NCI-H2029 (cell line): ENCODE results near the gene ADCK1.
"Not testable (repeated sequence)": the region's sequence is repeated elsewhere in the genome, so short reads cannot be mapped to it uniquely, and the experiment has no call there.

Experiments
- DNase-seq: peaks from one replicate; lab custom pipeline; 2025; lab: John Stamatoyannopoulos, UW

ADCK1 gene

DNA sequence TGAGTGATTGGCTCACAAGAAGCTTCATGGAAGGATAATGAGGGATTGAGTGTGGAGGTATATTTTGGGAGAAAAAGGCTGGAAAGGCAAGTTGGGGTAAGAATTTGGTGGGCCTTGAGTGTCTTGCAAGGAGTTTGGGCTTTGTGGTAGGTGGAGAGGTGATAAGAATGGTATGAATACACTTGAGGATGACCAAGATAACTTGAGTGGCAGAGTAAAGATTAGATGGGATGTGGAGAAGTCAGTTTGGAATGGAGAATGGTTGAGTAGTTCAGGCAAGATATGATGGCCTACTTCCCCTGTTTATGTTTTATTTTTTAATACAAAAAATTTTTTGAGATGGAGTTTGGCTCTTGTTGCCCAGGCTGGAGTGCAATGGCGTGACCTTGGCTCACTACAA is 9.1 kb downstream of the ADCK1 start:
- no peak for DNase-seq

DNA sequence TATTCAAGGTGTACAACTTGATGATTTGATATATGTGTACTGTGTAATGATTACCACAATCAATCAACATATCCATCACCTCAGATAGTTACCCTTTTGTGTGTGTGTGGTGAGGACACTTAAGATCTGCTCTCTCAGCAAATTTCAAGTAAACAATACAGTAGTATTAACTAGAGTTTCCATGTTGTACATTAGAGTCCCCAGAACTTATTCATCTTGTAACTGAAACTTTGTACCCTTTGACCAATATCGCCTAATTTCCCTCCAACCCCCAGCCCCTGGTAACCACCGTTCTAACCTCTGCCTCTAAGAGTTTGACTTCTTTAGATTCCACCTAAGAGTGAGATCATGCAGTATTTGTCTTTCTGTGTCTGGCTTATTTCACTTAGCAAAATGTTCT is 12.1 kb downstream of the ADCK1 start:
- DNase-seq: no peak

DNA sequence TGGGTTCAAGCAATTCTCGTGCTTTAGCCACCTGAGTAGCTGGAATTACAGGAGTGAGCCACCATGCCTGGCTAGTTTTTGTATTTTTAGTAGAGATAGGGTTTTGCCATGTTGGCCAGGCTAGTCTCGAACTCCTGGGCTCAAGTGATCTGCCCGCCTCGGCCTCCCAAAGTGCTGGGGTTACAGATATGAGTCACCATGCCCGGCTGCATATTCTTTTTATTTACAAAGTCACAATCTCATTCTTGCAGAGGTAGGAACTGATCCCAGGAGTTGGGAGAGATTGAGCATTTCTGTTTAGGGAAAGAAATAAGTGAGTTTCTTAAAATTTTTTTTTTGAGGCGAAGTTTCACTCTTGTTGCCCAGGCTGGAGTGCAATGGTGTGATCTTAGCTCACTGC is 12.8 kb downstream of the ADCK1 start:
- not testable (repeated sequence) for DNase-seq

DNA sequence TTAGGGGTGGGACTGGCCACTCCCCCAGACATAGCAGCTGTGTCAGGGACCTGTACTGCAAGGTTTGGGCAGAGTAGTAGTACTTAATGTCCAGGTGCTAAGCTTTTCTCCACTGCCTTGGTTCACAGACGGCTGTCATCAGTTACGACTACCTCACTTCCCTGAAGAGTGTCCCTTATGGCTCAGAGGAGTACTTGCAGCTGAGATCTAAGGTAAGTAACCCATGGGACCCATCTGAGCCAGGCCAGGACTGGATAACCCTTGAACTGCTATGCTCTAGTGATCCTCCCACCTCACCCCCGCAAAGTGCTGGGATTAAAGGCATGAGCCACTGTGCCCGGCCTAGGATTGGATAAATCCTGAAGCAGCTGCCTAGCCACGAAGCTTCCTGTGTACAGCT is 22.4 kb downstream of the ADCK1 start:
- DNase-seq: no peak

DNA sequence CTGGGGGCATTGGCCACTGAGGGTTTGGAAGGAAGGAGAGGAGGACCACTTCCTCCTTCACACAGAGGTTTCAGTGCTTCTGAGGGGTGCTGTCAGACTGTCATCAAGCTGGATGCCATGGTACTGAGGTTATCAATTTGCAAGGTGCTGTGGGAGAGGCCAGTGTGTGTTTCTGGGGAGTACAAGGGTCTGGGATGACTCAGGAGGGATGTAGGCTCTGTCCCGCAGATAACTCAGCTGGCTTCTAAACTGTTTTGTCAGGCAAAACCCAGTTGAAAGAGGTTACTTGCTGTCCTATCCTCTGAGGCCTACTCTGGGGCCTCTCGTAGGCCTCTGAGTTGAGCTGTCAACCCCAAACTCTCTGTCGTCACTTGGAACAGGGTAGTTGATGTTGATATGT is 22.8 kb downstream of the ADCK1 start:
- DNase-seq: no peak

DNA sequence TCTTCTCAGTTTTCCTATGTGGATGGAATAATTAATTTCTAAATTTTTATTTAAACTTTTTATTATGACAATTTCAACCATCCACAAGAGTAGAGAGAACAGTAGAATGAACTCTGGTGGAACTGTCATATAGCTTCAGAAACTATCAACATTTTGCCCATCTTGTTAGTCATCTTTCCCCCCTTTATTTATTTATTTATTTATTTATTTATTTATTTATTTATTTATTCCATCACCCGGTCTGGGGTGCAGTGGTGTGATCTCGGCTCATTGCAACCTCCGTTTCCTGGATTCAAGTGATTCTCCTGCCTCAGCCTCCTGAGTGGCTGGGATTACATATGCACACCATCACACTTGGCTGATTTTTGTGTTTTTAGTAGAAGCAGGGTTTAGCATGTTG is 23.5 kb downstream of the ADCK1 start:
- DNase-seq: no peak

DNA sequence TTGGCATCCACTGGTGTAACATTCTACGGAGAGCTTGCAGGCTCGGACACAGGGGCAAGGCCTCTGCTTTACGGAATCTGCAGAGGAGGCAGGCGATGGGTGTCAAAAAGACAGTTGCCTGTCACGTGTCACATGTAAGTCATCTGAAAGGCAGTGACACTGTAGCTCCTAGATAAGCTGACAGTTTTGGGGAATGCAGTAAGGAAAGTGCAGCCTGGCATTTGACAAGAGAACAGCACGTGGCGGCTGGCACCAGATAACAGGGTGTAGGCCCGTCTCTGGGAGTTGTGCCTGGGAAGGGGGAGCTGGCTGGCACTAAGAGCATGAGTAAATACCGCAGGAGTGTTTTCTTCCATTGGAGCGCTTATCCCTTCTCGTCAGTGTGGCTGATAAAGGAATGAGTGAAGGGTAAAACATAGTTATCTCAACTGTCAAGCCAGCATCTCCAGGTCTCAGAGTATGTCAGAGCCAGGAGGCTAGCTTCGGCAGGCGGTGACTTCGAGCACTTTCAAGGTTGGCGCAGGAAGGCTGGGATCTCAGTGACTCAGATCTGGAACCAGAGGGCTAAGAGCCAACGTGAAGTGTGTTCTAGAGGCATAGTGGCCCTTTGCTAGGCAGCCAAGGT is 26.1 kb downstream of the ADCK1 start:
- no peak for DNase-seq

DNA sequence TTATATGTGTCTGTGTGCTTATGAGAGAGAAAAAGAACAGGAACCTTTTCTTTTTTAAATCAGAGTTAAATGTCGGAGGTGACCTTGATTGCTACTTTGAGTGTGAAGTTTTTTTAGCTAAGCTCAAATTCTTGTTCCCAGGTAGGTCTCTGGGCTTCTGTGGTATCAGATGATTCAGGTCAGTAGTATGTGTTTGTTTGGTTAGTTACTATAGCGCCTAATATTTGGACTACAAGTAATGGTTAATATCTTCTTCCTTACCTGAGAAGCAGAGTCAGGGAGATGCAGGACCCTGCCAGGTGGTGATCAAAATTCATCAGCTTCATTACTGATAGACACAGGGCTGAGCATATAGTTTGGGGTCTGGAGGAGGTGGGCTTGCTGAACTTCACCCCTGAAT is 30.8 kb downstream of the ADCK1 start:
- no peak for DNase-seq

DNA sequence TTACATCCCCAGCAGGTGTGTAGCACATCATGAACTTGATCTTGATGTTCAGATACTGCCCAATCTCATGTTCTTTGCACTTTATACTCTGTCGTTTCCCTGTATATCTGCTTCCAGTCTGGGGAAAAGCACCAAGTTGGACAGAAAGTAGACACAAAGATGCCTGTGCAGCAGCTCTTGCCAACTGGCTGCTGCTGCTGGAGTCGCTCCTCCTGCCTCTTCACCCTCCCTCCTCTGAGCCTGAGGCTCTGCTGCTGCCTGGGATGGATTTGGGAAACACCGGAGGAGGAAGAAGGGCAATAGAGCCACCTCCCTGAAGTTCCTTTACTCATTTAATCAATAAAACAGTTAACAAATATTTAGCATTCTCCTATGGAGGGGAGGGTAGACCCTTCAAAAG is 32.4 kb downstream of the ADCK1 start:
- no peak for DNase-seq

DNA sequence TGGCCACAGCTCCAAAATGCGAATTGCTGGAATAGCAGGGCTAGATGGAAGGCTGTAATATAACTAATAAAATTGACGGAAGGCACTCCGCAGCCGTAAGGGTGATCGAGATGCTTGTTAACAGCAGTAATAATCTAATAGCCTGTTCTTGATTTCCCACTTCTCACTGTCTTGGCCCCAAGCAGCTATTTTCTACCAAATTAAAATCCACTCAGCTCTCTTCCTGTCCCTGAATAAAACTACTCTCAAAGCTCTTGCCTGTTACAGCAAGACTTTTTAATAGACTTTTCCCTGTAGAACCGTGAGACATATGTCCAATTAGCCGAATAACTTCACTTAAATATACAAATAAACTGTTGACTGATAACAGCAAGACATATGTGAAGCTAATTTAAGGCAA is 38.0 kb downstream of the ADCK1 start:
- no peak for DNase-seq

DNA sequence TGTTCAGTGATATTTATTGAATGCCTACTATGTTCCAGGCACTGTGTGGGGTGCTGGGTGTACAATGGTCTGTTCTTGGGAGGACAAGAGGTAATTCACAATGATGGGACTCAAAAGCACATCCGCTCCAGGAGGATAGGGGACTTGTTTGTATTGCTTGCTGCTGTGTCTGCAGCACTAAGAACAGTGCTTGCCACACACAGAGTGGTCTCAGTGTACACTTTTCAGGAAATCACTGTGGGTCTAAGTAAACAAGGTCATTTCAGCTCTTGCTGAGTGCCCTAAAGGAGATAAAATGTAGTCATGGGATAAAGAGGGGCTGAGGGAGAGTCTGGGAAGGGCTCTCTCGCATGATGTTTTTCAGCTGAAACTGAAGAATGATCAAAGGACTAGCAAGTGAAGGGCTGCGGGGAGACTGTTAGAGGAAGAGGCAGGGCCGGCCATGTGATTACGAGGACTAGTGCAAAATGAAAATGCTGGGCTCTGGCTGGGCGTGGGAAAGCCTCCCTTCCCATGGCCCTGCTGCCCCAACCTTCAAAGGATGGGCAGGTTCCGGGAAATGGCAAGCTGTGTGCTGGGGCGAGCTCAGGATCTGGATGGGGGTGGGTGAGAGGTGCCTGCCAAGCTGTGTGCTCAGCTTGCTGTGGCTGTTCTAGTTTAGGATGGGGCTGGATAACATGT is 39.1 kb downstream of the ADCK1 start:
- no peak for DNase-seq

DNA sequence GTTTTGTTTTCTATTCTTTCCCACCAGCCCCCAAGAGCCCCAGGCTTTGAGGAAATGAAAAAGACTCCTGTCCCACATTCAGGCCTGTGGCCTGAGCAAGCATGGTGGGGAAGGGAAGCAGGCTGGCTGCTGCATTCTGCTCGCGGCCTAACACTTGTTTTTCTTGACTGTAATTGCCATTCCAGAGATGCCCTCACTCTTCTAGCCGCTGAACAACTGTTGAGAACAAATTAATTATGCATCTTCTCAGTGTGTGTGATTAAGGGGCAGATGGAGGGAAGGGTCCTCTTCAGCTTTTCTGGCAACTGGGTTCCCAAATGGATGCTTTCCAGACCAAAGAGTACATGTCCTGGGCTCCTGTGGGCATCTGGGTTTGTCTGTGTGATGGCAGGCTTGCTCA is 43.3 kb downstream of the ADCK1 start:
- no peak for DNase-seq

DNA sequence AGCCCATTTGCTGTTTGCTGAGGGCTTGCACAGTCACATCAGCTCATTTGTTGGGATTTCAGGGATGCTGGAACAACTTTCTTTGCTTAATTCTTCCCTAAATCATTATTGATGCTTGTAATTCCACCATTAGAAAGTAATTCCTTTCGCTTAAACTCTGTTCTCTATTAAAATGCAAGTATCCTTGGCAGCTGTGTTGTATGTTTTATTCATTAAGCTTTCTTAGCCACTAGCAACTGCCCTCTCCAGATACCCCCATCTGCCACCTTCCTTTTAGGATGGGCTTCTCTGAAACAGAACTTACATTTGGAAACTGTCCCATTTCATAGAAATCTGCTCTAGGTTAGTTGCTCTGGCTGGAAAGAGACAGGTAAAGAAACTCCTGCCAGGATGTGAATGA is 43.7 kb downstream of the ADCK1 start:
- DNase-seq: no peak

DNA sequence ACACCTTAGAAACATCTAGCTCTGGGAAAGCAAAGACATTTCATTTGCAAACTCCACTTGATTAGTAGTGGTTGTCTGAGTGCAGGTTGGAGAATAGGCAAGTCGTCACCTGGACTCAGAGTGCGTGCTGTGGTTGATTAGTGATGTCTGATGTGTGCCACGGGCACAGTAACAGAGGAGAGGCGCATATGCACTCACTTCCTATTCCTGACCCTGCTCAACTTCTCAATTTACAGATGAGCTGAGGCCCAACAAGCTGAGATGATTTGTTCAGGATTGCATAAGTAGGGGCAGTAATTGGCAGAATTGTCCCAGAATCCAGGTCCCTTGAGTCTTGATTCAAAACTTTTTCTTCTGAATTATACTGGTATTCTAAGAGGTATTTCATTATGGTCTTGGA is 44.9 kb downstream of the ADCK1 start:
- no peak for DNase-seq

DNA sequence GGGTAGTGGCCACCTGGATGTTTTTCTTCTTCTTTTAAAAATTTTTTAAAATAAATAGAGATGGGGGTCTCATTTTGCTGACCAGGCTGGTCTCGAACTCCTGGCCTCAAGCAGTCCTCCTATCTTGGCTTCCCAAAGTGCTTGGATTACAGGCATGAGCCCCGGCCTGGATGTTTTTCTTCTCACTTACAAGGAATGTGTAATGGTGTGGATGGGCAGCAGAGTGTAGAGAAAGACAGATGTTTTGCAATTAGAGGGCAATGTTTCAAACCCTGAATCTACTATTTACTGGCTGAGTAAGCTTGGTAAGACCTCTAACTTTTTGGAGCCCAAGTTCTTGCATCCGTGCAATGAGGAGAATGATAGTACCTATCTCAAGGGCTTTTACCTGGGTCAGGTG is 48.1 kb downstream of the ADCK1 start:
- DNase-seq: no peak

DNA sequence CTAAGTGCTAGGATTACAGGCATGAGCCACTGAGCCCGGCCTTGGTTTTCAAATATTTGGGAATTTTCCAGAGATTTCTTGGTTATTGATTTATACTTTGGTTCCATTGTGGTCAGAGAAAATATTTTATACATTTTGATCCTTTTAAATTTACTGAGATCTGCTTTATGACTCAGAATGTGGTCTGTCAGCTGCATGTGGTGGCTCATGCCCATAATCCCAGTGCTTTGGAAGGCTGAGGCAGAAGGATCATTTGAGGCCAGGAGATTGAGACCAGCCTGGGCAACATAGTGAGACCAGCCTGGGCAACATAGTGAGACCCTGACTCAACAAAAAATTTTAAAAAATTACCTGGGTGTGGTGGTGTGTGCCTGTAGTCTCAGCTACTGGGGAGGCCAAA is 49.8 kb downstream of the ADCK1 start:
- no peak for DNase-seq

DNA sequence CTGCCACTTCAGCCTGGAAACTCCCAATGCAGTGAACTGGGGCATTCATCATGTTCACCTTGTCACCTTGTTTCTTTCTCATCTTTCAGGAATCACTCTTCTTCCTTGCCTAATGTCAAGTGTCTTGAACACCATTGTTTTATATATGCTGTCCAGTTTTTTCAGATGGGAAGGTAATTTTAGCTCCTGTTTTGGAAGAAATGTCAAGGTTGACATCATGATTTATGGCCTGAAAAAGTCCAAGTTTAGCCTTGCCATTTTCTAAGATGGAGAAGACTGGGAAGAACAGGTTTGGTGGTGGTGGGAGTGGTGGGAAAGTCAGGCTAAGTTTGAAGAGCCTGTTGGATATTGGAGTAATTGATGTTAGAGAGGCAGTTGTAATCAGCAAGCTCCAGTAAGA is 54.0 kb downstream of the ADCK1 start:
- no peak for DNase-seq

DNA sequence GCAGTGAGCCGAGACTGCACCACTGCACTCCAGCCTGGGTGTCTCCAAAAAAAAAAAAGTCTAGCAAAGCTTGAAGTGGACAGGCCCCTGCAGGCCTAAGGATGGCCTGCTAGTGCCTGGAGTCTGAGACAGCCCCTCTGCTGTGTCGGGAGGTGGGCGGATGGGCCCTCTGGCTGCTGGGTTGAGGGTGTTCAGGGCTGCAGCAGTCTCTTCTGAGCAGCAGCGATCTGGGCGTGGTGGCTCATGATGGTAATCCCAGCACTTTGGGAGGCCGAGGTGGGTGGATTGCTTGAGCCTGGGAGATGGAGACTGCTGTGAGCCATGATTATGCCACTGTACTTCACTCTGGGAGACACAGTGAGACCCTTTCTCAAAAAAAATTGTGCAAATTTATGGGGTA is 57.0 kb downstream of the ADCK1 start:
- DNase-seq: no peak

DNA sequence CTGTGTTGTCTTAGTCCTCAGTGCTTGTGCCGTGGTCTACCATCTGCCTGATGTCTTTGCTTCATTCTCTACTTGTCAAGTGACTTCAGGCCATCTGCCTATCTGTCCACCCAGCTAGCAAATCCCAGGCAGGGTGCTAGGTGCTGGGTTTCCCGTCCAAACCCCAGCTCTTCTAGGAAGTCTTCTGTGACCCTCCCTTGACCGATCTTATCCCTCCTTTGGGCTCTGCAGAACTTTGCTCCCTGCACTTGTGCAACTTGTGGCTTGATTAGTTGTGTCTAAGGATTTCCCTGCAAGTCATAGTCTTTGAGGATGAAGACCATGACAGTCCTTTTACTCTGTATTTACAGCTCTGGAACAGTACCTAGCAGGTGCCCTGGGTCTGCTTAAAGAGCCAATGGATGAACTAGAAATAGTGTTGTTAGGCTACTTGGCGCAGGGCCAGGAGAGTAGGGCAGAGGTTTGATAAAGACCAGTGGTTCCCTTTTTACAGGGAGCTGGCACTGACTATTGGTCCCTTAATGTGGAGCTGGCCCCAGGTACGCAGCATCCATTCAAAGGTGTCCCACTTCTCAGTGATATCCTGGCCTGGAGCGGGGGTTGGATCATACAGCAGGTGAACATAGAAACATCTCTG is 60.1 kb downstream of the ADCK1 start:
- DNase-seq: no peak

DNA sequence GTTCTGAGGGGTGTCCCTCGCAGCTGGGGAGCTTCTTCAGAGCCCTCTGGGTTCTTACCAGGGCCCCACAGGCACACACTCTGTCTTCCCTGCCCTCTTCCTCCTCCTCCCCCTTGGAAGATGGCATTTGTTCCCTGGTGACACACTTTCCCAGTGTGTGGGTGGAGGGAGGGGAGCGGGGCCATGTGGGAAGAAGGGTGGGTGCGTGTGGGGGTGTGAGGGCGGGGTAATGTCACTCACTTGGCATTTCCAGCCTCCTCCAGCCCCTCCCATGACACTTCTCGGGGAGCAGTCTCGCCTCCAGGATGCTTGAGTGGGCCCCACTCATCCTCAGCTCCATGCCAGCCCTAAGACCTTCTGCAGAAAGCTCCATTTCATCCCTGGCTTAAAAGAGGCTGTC is 61.3 kb downstream of the ADCK1 start:
- DNase-seq: no peak

DNA sequence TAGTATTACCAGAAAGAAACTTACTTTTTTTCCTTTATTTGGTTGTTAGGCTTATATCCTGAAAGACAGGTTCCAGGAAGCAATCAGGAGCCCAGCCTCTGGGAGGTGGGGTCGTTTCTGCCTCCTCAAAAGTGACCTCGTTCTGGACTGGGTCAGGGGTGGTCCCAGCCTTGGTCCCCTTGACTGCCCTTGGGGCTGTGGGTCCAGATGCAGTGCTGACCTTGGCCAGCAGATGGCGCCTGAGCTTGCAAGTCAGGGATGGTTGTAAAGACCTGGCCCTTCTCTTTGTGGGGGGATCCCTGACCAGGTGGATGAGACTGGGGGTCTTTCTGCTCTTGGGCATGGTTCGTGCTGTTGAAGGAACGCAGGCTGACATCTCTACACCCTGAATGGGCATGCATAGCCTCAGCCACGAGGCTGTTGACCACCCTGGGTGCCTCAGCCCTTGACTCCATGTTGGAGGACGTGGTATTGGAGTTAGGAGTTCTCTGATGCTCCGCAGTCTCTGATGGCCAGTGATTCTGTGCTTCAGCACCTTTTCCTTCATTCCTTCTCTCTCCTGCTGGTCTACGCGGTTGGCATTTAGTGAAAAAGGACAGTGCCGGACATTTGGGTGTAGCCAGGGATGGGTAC is 62.4 kb downstream of the ADCK1 start:
- peak; percentile 13 for DNase-seq

DNA sequence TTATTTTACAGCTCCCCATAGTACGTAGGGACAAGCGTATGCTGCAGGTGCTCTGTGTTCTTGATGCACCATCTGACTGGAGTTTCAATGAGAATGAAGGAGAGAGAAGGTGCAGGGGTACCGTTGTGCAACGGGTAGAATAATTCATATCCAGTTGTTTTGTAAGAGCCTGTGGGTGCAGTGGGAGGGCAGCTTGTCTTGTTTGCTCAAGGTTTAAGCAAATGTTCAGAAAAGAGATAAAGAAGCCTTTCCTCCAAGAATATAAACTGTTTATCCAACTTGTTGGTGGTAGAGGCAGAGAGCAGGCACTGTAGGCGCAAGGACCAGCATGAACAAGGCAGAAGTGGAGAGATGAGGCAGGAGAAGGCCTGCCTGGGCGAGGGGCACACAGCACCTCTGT is 64.2 kb downstream of the ADCK1 start:
- no peak for DNase-seq

DNA sequence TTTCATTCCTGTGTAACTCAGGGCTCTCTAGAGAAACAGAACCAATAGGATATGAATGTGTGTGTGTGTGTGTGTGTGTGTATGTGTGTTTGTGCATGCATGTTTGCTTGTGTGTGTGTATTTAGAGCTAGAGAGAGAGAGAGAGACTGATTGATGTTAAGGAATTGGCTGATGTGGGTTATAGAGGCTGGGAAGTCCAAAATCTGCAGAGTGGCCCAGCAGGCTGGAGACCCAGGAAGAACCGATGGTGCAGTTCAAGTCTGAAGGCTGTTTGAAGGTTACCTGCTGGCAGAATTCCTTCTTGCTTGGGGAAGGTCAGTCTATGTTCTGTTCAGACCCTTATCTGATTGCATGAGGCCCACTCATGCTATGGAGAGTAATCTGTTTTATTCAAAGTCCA is 64.7 kb downstream of the ADCK1 start:
- DNase-seq: no peak
